IPS-NIHi7 (cell line): Measurements from ENCODE around the gene SLC6A11.

Experiments used
- DNase-seq: peaks from one replicate; pipeline ENCODE4 v3.0.0; 2012; ENCODE audit warnings: mixed read lengths; ENCODE audit errors: extremely low spot score

Gene SLC6A11

DNA sequence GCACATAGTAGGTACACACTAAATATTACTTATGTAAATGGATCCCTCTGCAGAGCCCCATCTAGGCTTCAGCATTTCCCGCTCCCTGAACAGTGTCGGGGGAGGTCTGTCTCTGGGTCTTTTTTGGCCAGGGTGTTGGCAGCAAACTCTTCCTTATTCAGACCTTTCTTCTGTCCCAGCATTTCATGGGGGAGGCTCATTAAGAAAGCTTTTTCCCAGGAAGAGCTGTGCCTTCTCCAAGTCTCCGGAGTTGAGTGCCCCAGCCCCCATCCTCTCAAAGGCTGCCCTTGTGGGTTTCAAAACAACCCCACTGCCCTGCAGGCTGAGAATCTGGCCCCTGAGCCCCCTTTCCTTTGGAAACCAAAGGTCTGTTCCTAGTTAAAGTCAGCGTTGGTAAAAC is 25.1 kb downstream of the SLC6A11 start:
- no peak for DNase-seq

GRCh38 chr3:10843378-10843777 is 27.4 kb downstream of the SLC6A11 start:
- DNase-seq: no peak

DNA sequence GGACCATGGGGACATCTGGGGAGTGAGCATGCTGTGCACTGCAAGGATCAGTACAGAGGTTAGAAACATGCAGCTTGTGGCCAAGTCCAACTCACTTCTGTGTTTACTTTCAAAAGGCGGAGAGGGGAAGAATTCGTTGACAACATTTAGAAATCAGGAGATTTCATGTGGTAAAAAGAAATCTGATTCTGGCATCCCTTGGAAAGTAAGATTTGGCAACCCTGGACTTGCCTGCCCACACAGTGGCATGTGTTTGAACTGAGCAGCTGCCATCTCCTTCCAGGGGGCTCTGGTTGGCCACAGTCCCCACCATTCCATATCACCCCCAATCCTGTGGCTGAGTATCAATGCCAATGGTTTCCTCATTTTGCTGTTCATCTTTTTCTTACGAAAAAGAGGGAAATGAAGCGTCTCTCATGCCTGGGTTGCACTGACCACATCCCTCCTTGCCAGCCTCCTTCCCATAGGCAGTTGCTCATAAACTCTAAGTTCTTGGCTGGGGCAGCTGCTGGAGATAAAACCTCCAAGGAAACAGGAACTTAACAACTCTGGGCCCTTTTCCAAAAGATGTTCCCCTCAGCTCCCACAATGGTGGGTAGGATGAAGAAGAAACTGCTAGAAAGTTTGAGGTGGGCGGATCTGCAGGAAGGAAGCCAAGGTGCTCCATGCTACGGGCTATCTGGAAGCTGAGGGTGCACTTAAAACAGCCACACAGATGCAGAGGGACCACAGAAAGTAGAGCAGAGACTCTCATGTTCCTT is 29.2 kb downstream of the SLC6A11 start:
- no peak for DNase-seq

DNA sequence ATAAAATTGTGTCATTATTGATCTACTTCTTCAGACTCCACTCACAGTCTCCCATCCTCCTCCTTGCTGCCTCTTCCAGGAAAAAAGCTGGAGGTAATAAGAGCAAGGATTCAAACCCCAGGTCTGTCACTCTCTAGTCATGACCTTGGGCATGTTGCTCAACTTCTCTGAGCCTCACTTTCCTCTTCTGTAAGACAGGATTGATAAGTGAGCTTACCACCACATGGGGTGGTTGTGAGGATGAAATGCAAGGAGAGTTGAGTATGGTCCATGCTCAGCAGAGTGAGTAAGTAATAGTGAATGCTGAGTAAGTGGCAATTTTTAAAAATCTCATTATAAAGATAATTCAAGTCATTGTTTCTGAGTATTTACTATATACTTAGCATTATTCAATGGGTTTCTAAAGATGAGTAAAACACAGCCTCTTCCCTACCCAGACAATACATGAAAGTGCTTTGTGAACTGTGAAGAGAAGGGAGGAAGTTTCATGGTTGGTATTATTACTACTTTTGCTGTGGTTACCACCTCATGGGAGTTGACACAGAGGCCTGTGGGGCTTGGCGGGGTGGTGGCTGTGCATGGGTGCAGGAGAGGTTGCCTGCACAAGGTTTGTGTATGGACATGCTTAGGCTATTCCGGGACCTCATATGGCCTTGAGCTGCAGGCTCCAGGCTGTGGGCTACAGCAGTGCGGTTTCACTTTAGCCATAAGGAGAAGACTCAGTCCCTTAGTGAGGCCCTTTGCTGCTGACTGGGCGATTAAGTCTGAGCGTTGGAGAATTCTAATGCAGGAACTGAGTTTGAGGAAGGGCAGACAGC is 30.0 kb downstream of the SLC6A11 start:
- no peak for DNase-seq

DNA sequence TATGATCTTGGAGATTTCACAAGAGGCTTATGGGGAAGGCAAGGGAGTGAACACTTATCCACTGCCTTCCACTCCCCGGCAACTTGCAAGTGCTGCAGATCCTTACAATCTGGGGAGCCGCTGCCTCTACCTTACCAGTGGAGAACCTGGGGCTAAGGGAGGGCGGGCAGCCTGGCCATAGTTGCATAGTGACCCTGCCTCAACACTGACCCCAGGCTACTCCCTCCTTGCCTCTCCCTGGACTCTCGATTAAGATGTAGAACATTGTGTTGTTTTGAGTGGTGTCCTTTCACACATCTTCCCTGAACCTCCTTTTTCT is 30.6 kb downstream of the SLC6A11 start:
- DNase-seq: no peak

DNA sequence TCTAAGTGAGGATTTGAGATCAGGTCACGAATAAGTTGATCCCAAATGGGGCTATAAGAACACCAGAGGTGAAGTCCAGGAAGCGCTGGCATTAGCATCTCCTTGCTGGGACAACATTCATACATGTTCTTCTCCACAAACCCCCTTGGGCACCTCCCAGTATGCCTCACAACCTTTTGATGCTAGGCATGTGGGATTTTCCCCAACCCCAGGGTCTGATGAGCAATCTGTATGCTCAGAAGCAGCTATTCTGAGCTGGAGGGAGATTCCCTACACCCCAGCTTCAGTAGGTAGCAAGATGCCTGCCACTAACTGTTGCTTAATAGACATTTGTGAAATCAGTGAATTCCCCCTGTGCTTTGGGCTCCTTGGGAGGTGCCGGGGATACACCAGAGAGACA is 32.2 kb downstream of the SLC6A11 start:
- no peak for DNase-seq

DNA sequence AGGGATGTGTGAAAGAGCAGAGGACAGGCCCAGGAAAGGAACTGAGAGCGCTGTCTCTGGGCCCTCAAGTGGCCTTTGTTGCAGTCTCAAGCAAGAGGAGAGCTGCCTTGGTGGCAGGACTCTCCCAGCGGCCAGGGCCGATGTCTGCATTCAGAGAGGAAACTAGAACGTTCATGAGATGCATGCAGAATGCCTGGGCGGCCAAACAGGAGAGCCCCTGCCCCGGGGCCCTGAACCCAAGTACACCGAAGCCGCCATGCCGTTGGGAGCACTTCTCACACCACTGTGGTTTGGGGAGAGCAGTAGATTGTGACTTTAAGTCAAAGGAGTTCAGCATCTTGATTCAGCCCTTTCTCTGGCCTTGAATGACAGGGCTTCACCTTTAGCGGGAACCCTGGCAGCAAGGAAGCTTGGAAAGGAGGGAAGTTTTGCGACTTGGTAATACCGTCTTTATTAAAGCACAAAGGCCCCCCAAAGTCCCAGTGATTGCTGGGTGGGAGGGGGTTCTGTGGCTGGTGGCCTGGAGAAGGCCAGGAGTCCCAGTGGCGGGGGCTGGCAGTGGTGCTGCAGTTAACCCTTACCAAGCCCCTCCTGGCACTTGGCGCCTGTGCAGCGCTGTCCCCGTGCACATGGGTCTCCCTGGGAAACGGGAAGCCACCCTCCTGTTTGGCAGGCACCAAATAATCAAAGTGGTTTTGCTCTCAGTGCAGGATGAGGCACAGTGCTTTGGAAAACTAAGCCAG is 36.2 kb downstream of the SLC6A11 start:
- no peak for DNase-seq

DNA sequence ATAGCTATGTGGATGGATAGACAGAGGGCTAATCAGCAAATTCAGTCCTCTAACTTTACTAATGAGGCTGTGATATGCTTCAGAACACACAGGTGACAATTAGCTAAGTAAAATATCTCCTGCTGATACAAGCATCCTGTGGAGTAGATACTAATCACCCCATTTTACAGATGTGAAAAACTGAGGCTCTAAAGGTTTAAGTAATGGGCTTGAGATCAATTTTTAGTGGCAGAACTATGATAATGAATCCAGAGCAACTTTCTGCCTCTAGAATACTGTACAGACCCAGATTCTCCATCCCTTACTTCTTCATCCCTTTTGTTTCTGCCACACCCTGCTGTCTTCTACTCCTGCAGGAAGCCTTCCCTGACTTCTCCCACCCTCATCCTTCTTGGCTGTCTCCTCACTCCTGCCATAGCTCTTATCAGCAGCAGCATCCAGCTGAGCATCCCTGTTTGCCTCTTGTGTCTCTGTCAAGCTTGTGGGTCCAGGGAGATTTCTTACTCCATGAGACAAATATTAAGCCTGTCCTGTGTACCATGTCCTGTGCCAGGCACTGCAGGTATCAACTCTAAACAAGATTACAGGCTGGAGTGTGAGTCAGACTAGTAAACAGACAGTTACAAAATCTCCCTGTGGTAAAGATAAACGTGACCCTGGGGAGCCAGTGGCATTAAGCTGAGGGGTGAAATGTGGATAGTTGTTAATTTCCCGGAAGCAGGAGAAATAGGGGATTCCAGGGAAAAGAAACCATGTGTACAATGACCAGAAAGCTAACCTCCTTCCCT is 39.2 kb downstream of the SLC6A11 start:
- no peak for DNase-seq

DNA sequence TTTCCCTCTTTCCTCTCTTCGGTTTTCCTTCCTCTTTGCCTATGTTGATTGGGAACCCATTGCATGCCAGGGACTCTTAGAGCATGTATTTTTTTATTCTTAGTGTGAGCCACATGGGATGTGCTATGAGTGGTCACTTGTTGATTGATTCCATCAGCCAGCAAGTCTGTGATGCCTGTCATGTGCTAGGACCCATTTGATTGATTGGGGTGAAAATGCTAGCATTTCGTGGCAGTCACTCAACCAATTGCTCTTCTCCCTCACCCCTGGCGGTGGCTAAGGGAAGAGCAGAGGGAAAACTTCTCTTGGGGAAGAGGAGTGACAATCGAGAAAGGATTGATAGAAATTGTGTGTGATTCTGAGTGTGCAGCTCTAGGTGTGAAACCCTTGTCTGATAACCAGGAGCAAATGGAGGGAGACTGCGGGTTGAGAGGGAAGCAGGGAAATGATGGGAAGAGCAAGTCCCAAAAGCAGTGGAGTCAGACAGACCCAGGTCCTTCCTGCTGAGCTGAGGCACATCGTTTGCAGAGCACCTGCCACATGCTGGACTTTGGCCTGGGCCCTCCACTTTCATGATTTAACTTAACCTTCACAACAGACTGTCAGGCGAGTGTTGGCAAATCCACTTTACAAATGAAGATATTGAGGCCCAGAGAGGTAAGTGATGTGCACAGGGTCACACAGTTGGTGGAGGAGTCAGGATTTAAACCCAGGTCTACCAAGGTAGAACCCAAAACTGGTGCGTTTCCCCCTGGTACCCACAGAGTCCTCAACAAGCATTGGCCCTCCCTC is 40.0 kb downstream of the SLC6A11 start:
- peak; percentile 62 for DNase-seq

DNA sequence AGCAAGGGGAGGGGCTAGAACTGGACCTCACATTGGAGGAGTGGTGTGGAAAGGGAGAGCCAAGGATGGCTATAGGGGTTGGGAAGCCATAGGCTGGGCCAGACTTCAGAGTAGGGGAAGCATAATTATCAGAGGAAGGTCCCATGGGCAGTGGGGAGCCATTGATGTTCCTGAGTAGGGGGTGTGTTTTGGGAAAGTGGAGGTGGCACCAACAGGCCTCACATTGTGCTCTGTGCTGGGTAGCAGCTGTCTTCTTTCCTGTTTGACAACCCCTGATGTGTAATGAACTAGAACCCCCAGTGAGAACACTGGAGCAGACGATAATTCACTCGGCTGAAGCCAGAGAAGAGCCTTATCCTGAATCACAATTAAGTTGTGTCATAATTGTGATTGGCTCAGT is 41.2 kb downstream of the SLC6A11 start:
- DNase-seq: no peak

DNA sequence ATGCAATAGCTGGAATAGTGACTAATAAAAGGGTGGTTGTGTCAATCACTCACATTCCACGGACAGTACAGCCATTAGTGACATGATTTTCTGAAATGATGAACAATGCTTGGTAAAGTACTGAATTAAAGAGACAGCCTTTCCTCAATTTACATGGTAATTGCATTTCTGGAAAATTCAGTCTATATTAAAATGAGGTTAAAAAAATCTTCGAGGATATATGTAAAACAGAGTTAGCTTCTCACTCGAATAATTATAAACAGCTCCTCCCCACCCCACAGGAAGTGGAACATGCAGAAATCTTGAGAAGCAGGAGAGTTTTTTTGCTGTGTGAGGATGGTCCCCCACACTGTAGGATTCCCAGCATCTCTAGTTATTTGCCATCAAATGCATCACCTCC is 42.1 kb downstream of the SLC6A11 start:
- no peak for DNase-seq

DNA sequence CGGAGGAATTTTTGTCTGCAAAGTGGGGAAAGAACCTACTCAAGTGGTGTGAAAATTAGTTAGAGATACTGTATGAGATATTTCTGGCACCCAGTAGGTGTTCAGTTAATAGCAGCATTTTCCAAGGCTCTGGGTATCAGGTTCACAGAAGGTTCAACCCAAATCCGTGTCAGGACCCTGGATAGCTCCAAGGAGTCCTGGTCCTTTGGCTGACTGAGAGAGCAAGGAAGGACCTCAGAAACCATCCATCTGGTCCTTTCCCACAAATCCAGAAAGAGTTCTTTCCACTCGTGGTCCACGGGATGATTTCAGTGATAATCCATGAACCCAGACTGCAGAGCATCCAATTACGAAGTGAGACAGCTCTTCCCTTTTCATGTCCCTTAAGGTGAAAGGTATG is 51.4 kb downstream of the SLC6A11 start:
- peak; percentile 82 for DNase-seq

- no peak for DNase-seq
Measured at GRCh38 chr3:10869460-10869859, 53.4 kb downstream of the SLC6A11 start.

DNA sequence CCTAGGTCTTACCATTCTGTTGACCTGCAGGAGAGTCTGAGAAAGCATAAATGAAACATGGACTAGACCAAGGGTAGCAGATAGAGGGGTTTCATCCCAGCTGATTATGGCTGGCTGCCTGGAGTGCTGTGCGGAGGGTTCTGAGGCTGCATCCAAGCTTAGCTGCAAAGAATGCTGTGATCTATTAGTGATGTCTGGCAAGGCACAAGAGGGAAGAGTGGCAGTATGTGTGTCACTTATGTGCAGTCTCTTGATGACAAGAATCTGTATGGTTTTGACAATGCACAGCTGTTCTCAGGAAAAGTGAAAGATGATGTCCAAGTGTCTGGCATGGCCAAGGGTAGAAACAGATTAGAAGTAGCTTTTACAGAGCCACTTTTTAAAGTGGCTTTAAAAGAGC is 54.3 kb downstream of the SLC6A11 start:
- no peak for DNase-seq

- DNase-seq: no peak
Measured at GRCh38 chr3:10873415-10873814, 57.4 kb downstream of the SLC6A11 start.

GRCh38 chr3:10875914-10876313 is 59.9 kb downstream of the SLC6A11 start:
- no peak for DNase-seq

- no peak for DNase-seq
Measured at GRCh38 chr3:10876661-10877060, 60.6 kb downstream of the SLC6A11 start.

GRCh38 chr3:10882851-10883250 is 66.8 kb downstream of the SLC6A11 start:
- no peak for DNase-seq

DNA sequence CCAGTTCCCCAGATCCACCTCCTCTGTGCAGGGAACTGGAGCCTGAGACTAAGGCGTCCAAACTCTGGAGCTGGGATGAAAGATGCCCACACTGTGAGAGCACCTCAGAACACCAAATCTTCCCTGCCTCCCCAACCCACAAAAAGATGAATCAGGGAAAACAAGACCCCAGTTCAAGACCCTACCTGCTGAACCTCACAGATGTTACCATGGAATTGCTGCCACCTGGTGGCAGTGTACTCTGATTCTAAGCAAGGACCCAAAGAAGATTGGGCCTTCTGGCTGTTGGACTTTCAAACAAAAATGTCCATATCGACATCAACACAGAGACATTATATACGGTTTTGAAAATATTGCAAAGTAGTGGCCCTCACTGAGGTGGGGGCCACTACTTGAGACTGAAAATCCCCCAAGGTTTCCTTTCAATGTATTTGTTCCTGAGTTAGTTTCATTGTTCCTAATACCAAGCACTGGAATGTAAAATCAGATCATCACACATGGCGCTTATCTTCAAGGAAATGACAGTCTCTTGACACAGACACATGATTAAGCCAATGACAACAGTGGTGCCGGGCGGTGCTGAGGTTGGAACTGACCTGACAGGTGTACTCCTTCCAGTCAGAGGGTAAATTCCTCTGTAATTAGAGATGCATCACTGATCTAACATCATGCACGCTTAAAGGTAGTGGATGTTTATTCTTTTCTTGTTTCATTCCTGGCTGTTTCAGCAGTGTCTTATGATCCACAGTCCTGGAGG is 67.6 kb downstream of the SLC6A11 start:
- DNase-seq: peak; percentile 61

DNA sequence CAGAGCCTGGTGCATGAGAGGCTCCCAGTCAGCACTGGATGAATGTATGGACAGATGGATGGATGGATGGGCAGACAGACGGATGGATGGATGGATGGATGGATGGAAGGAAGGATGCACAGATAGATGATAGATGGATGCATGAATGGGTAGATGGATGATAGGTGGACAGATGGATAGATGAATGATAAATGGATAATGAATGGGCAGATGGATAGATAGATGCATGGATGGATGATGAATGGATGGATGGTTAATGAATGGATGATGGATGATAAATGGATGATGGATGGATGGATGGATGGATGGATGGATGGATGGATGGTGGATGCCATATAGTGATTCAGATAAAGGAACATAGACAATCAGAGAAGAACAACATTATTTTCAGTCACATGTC is 71.0 kb downstream of the SLC6A11 start:
- no peak for DNase-seq
